ENCODE measurements around the gene ARHGAP44.
"Not testable (repeated sequence)": the region's sequence is repeated elsewhere in the genome, so short reads cannot be mapped to it uniquely, and the experiment has no call there.

The ARHGAP44 gene

GRCh38 chr17:12826431-12826830 is 37.1 kb downstream of the ARHGAP44 start:
- no peak for DNase-seq

- DNase-seq, result no peak
Measured at GRCh38 chr17:12830777-12831247, 41.5 kb downstream of the ARHGAP44 start.

DNA sequence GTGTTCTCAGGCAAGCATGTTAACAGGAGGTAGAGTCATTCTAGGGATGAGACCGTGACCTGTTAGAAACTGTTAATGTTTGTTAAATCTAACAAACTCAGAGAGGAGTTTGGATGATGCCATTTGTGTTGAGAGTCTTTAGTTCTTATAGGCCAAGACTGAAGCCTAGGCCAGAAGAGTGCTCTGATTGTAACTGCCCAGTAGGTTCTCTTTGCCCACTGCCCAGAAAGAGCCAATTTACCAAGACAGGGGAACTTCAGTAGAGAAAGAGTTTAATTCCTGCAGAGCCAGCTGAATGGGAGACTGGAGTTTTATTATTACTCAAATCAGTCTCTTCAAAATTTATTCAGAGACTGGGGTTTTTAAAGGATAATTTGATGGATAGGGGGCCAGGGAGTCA is 42.5 kb downstream of the ARHGAP44 start:
- no peak for DNase-seq

GRCh38 chr17:12839042-12839441 is 49.7 kb downstream of the ARHGAP44 start:
- DNase-seq, result no peak

DNA sequence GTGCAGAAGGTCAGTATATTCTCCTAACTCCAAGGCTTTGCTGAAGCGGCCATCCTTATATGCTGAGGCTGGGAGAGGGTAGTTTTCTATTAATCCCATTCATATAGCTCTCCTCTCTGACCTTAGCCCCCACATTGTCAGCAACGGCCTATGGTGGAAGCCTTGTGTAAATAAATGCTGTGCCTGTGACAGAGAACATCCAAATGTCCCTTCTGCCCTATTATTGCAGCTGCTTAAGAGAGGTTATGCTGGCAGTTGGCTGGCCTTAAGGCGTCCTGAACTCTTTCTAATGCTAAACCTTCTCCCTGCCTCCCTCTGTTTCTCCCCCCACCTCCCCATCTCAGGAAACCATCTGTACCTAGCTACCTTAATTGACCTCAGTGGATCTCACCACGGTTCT is 53.6 kb downstream of the ARHGAP44 start:
- DNase-seq, result no peak

DNA sequence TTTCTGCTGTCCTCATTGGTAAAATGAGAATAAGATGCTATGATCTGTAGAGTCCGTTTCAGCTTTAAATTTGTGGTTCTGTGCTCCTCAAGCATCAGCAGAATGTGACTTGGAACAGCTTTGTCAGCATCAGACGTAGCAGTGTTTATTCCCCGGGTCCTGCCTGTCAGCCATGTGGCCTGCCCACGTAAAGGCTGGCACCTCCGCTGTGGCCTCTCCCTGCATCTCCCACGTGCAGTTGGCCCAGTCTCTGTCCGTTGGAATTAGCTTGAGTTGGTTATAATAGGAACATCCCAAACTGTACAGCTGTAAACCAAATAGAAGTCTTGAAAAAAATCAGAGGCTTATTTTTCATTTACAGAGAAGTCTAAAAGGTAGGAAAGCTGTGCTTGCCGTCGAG is 61.7 kb downstream of the ARHGAP44 start:
- DNase-seq, result no peak

GRCh38 chr17:12851901-12852435 is 62.7 kb downstream of the ARHGAP44 start:
- no peak for DNase-seq

GRCh38 chr17:12853921-12854320 is 64.6 kb downstream of the ARHGAP44 start:
- no peak for DNase-seq

- DNase-seq, result no peak
Measured at GRCh38 chr17:12856416-12856815, 67.1 kb downstream of the ARHGAP44 start.

- DNase-seq, result no peak
Measured at GRCh38 chr17:12857592-12857991, 68.3 kb downstream of the ARHGAP44 start.

DNA sequence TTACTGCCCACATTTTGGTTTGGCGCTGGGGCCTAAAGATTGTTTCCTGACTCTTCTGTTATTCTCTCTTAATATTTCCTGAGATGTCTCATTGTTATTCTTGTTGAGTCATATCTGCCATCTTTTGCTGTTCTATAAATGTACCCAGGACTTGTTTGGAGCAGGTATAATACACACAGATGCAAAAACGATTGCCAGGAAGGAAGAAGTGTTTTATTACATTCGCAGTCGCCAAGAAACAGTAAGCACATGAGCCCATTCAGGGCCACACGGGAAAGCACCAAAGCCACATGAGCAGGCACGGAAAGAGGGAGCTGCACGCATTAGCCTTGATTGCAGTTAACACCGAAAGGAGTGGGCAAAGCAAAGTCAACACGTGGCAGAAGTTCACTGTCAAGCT is 70.2 kb downstream of the ARHGAP44 start:
- DNase-seq, result no peak

DNA sequence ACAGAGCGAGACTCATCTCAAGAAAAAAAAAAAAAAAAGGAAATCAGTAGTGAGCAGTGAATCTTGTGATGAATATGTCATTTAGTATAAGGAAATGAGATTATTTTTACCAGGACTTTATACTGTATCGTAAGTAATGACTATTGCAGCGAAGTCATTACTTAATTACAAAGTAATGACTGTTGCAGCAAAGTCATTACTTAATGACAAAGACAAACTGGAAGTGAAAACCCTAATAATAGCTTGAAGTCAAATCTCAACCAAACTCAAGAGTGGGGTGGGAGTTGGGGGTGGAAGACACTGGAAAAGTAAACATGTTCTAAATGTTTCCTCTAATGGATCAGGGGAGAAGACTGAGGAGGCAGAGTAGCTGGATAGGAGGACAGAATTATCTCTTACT is 76.5 kb downstream of the ARHGAP44 start:
- no peak for DNase-seq

DNA sequence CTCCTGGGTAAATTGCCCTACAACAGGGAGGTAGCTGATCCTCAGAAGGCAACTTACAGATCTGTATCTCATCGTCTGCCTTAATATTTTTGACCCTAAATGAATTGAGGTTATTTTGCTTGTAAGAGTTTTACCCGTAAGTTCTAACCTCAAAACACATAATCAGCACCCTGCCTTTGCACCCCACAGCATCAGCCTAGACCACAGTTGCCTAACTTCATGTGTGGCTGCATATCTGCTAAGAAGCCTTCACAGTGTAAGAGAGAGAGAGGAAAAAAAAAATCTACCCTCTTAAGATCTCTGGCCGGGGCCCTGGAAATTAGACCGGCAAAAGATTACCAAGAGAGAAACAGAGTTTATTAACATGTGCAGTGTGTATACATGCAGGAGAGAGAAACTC is 76.9 kb downstream of the ARHGAP44 start:
- DNase-seq, result no peak

DNA sequence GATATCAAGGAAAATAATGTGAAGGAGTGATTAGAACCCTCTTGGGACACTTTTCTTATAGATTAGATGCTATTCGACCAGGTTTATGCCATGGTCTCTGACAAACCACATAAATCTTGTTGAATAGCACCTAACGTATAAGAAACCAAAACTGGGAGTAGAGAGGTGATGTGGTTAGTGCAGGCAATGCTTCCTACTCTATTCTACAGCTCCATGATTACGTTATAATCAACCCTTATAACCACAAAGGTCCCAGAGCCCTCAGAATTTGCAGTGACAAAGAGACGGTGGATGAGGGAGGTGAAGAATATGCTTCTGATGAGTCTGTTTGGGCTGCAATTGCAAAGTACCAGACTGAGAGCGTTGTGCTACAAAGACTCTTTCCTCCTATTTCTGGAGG is 78.4 kb downstream of the ARHGAP44 start:
- DNase-seq, result no peak

DNA sequence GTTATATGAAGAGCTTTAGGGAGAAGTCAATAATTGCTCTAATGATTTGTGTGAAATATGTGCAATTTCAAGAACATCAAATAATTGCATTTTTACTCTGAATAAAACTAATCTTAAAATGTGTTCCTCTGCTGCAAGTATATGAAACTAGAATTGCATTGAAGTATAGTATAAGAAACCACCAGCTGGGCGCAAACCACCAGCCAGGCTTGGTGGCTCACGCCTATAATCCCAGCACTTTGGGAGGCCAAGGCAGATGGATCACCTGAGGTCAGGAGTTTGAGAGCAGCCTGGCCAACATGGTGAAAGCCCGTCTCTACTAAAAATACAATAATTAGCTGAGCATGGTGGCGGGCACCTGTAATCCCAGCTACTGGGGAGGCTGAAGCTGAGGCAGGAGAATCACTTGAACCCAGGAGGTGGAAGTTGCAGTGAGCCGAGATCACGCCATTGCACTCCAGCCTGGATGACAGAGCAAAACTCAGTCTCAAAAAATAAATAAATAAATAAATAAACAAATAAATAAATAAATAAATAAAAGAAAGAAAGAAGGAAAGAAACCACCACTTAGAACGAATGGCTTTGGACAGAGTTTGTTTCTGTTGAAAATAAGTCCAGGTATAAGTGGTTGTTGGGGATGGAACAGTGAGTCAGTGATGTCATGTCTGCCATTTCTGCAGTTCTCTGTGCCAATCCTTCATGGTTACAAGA is 84.3 kb downstream of the ARHGAP44 start:
- DNase-seq, result not testable (repeated sequence)

GRCh38 chr17:12877953-12878669 is 88.8 kb downstream of the ARHGAP44 start:
- no peak for DNase-seq

DNA sequence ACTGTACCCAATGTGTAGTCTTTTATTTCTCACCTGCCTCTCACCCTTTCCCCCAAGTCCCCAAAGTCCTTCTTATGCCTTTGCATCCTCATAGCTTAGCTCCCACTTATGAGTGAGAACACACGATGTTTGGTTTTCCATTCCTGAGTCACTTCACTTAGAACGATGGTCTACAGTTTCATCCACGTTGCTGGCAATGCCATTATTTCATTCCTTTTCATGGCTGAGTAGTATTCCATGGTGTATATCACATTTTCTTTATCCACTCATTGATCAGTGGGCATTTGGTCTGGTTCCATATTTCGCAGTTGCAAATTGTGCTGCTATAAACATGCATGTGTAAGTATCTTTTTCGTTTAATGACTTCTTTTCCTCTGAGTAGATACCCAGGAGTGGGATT is 89.8 kb downstream of the ARHGAP44 start:
- not testable (repeated sequence) for DNase-seq

DNA sequence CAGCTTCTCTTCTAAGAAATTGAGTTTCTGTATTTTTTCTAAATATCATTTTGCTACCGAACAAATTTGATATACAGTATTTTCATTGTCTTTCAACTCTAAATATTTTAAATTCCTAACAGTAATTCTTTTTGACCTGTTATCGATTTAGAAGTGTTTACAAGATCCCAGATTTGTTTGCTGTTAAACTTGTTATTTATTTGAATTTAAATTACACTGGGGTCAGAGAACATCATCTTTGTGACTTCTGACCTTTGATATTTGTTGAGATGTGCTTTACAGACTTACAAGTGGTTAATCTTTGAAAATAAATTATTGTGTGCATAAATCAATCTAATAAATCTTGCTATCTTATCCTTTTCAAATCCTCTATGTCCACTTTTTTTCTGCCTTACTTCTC is 94.2 kb downstream of the ARHGAP44 start:
- DNase-seq, result no peak

GRCh38 chr17:12887088-12887487 is 97.8 kb downstream of the ARHGAP44 start:
- no peak for DNase-seq

GRCh38 chr17:12896180-12896785 is 107.0 kb downstream of the ARHGAP44 start:
- DNase-seq, result no peak

DNA sequence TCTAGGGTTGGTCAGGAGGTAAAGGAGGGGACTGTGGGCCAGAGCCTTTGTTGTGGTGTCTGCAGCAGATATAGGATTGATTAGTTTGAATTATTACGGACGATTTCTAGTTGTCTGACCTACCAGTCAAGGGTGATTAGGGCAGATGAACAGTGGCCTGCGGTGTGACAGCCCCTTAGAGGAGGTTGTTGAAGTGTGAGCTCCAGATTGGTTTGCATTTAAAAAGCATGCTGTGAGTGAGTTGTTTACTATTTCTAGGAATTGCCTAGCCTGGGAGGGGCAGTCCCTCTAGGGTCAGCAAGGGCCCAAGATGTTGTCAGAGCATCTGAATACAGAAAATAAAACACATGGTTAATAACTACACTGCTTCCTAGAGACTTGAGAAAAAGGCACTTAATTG is 108.8 kb downstream of the ARHGAP44 start:
- no peak for DNase-seq

- DNase-seq, result no peak
Measured at GRCh38 chr17:12899604-12900003, 110.3 kb downstream of the ARHGAP44 start.

DNA sequence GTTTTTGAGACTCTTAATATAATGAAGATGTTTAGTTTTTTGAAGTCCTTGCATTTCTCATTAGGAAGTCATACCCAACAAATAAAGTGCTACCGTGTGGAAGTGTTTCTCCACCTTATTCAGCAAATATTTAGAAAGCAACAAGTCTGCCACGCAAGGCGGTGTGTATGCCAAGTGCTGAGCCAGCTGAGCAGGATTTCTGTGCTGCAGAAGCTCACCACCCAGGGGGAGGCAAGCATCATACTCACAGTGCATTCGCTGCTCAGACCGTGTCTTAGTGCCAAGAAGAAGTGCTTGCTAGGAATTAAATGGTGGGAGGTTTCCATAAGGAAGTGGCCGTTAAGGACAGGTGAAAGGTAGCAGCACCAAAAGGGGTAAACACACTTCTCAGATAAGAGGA is 111.2 kb downstream of the ARHGAP44 start:
- no peak for DNase-seq

DNA sequence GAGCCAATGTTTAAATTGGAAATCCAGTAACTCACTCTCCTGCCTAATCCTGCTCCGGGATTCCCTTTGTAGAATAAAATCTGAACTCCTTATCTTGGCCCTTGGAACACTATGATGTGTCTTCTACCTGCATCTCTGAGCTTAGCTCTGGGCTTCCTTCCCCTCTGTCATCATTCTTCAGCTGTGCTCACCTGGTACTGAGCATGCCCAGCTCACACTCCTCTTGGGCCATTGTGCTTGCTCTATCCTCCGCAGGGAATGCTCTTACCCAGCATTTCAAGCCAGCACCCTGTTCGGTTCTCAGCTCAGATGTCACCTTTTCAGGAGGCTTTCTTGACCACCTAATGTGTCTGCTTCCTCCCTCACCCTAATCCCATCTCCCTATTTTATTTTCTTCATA is 112.7 kb downstream of the ARHGAP44 start:
- no peak for DNase-seq
